Mesenchymal stem cell (in vitro differentiated cells and primary cell): ENCODE results near the gene SH3BP2.
A peak's percentile ranks its signal among the peaks of the same experiment; 100 is the strongest.

Experiments used
- DNase-seq: peaks from one replicate; pipeline ENCODE4 v3.0.0-alpha.2; 2013
- H2AFZ ChIP-seq: one replicate; pipeline ENCODE4 v1.6.1; 2013; ENCODE audit warnings: low read depth, mild to moderate bottlenecking, control low read depth, inconsistent platforms, low read length, moderate library complexity
- H2AK5ac ChIP-seq: 2 replicates; pipeline ENCODE4 v1.6.1; 2013; ENCODE audit warnings: low read length, moderate library complexity, mild to moderate bottlenecking, inconsistent platforms; ENCODE audit not compliant: severe bottlenecking
- H2BK120ac ChIP-seq: one replicate; pipeline ENCODE4 v1.6.1; 2013; ENCODE audit warnings: low read depth, mild to moderate bottlenecking, inconsistent platforms, low read length, moderate library complexity
- H2BK12ac ChIP-seq, 2 experiments: one replicate each; pipeline ENCODE4 v1.6.1; 2013; ENCODE audit warnings: inconsistent platforms in 2 of 2, low read length in 2 of 2, mild to moderate bottlenecking in 2 of 2, moderate library complexity in 2 of 2, control low read depth in 1 of 2
- H2BK15ac ChIP-seq: one replicate; pipeline ENCODE4 v1.6.1; 2013; ENCODE audit warnings: mild to moderate bottlenecking, low read depth, inconsistent platforms; ENCODE audit not compliant: poor library complexity, severe bottlenecking
- H2BK5ac ChIP-seq: 2 replicates; pipeline ENCODE4 v1.6.1; 2013; ENCODE audit warnings: low read depth, mild to moderate bottlenecking, low read length, control low read depth, inconsistent platforms; ENCODE audit not compliant: poor library complexity, severe bottlenecking
- H3K14ac ChIP-seq, 2 experiments: one replicate each; pipeline ENCODE4 v1.6.1; 2013; ENCODE audit warnings: inconsistent platforms in 2 of 2, low read length in 2 of 2, control low read depth in 1 of 2, mild to moderate bottlenecking in 1 of 2, moderate library complexity in 1 of 2
- H3K18ac ChIP-seq, 2 experiments: one replicate each; pipeline ENCODE4 v1.6.1; 2013; ENCODE audit warnings: inconsistent platforms in 2 of 2, low read length in 2 of 2, control low read depth in 1 of 2, low read depth in 1 of 2, mild to moderate bottlenecking in 1 of 2
- H3K23ac ChIP-seq, 2 experiments: one replicate each; pipeline ENCODE4 v1.6.1; 2013; ENCODE audit warnings: inconsistent platforms in 2 of 2, low read length in 2 of 2, mild to moderate bottlenecking in 2 of 2, moderate library complexity in 2 of 2, control low read depth in 1 of 2
- H3K27ac ChIP-seq: 2 replicates; pipeline ENCODE4 v1.5.1; 2013; ENCODE audit warnings: mild to moderate bottlenecking, moderate library complexity, low read length, control low read depth, inconsistent platforms; ENCODE audit not compliant: poor library complexity, severe bottlenecking
- H3K27me3 ChIP-seq, 2 experiments: 2 replicates each; pipeline versions ENCODE4 v1.6.1 to v1.7.0; 2013; ENCODE audit warnings: low read length in 2 of 2, mild to moderate bottlenecking in 2 of 2, moderate library complexity in 2 of 2, control low read depth in 1 of 2, inconsistent platforms in 1 of 2; ENCODE audit not compliant: control insufficient read depth in 1 of 2, insufficient read depth in 1 of 2
- H3K36me3 ChIP-seq, 2 experiments: 2 replicates each; pipeline versions ENCODE4 v1.6.1 to v1.7.0; 2013; ENCODE audit warnings: low read length in 2 of 2, control low read depth in 1 of 2, inconsistent platforms in 1 of 2, low read depth in 1 of 2, mild to moderate bottlenecking in 1 of 2; ENCODE audit not compliant: insufficient read depth in 2 of 2, control insufficient read depth in 1 of 2
- H3K4ac ChIP-seq, 2 experiments: one replicate each; pipeline ENCODE4 v1.6.1; 2013; ENCODE audit warnings: inconsistent platforms in 2 of 2, low read length in 2 of 2, mild to moderate bottlenecking in 2 of 2, moderate library complexity in 2 of 2, control low read depth in 1 of 2, low read depth in 1 of 2
- H3K4me1 ChIP-seq: 2 replicates; pipeline ENCODE4 v1.6.1; 2013; ENCODE audit warnings: low read depth, low read length, control low read depth; ENCODE audit not compliant: control insufficient read depth, insufficient read depth
- H3K4me2 ChIP-seq: 2 replicates; pipeline ENCODE4 v1.6.1; 2013; ENCODE audit warnings: low read length, mild to moderate bottlenecking, inconsistent platforms; ENCODE audit not compliant: poor library complexity, severe bottlenecking
- H3K4me3 ChIP-seq, 2 experiments: 2 replicates each; pipeline versions ENCODE4 v1.5.1 to v1.7.0; 2013; ENCODE audit warnings: low read length in 2 of 2, mild to moderate bottlenecking in 2 of 2, control low read depth in 1 of 2, low read depth in 1 of 2; ENCODE audit not compliant: insufficient read depth in 1 of 2
- H3K79me1 ChIP-seq: replicated peaks from 2 replicates; pipeline ENCODE4 v1.6.1; 2013; ENCODE audit warnings: mild to moderate bottlenecking, control low read depth, low read length, inconsistent platforms; ENCODE audit not compliant: poor library complexity, severe bottlenecking
- H3K9ac ChIP-seq: 2 replicates; pipeline ENCODE4 v1.7.0; 2013; ENCODE audit warnings: mild to moderate bottlenecking, low read length, moderate library complexity
- H3K9me3 ChIP-seq: 2 replicates; pipeline ENCODE4 v1.7.0; 2013; ENCODE audit warnings: mild to moderate bottlenecking, low read length; ENCODE audit not compliant: control insufficient read depth
- H4K8ac ChIP-seq: one replicate; pipeline ENCODE4 v1.6.1; 2013; ENCODE audit warnings: inconsistent platforms, mild to moderate bottlenecking, low read length, moderate library complexity
- H4K91ac ChIP-seq: one replicate; pipeline ENCODE4 v1.6.1; 2013; ENCODE audit warnings: mild to moderate bottlenecking, low read length, inconsistent platforms
- WGBS: methylation state at CpG from one replicate; pipeline ENCODE4 v1.1.7; 2013; ENCODE audit warnings: mixed read lengths; 5-methylcytosine and 5-hydroxymethylcytosine counted together

Gene SH3BP2

DNA sequence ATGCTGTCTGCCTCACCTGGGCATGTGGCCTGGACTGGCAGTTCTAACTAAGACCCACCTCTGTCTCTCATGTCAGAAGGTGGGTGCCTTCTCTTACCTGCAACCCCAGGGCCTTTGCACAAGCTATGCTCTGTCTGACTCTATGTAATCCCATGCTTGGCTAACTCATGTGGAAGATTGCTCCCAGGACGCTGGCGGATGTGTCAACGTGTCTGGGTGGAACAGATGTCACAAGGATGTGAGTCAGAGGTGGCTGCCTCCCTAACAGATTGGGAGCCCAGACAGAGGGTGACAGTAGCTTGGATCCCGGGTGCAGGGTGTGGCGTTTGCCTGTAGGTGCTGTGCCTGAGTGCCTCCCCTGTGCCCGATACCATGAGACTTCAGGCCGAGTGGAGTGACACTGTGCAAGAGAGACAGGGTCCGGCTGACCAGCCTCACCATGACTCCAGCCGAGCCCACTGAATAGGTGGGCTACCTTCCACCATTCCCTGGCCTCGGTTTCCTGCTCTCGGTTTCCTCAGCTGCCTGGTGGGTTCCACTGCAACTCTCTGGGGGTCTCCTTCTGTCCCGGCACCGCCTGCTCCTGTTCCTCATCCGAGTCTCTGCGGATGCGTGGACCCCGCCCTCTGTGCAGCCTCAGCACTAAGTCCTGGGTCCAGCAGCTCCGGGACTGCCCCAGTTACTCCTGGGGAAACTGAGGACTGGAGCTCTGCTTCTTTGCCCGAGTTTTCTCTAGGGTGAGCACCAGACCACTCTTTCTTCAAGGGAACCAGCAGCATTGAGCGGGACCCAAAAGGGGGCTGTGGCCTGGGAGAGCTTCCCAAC, 11.0 kb downstream of the SH3BP2 start:
- Histone ChIP-seq H2BK12ac (peak overlapping the region in 1 of 2 experiments; percentile 64), H4K8ac (no peak overlapping the region), H3K4me2 (no peak overlapping the region), H4K91ac (no peak overlapping the region), H3K27me3 (no peaks in the 10 kb centered on the region), H2BK5ac (no peak overlapping the region), H3K9ac (no peak overlapping the region), H2AFZ (no peak overlapping the region), H3K14ac (no peak overlapping the region), H3K27ac (no peak overlapping the region), H3K4me1 (peaks cover 64% of the 10 kb centered on the region), H3K4ac (no peak overlapping the region), H3K4me3 (no peak overlapping the region), H2BK15ac (no peak overlapping the region), H3K9me3 (no peaks in the 10 kb centered on the region), H3K79me1 (peaks cover 32% of the 10 kb centered on the region), H3K36me3 (peaks cover 0 to 71% of the 10 kb centered on the region in 2 experiments), H3K23ac (no peak overlapping the region), H3K18ac (peak overlapping the region in 1 of 2 experiments; percentile 42), H2AK5ac (no peak overlapping the region), H2BK120ac (no peak overlapping the region)
- 95% methylated on average over 20 of the region's 20 CpGs for whole genome bisulfite sequencing
- peak; percentile 57 for DNase-seq

DNA sequence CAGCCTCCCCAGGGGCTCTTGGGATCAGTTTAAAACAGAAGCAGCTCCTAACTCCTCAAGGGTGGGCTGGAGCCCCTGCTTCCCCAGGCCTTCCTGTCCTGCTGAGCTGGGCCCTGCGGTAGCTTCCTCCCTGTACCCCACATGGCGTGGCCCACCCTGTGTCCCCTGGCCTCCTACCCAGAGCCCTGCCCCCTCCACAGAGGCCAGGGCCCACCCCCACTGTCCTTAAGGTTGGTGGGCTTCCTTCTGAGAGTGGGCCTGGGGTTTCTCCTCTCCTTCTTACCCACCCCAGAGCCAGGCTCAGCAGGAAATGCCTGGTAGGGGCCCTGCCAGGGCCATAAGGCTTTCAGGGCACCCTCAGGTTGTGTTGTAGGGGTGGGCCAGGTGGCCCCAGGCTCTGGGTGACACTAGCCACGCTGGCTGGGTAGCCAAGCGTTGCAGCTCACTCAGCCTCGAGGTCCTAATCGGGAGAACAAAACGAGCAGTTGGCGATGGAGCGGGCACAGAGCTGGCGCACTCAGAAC, 11.6 kb downstream of the SH3BP2 start:
- H2BK15ac ChIP-seq = no peak overlapping the region
- H3K4ac ChIP-seq = no peak overlapping the region
- H3K27ac ChIP-seq = no peak overlapping the region
- peaks cover 0 to 64% of the 10 kb centered on the region in 2 experiments for H3K36me3 ChIP-seq
- no peak overlapping the region for H2BK120ac ChIP-seq
- H3K4me1 ChIP-seq = peaks cover 62% of the 10 kb centered on the region
- H3K4me3 ChIP-seq = no peak overlapping the region
- H3K27me3 ChIP-seq = no peaks in the 10 kb centered on the region
- H3K18ac ChIP-seq = no peak overlapping the region
- H4K8ac ChIP-seq = no peak overlapping the region
- H2BK12ac ChIP-seq = no peak overlapping the region
- no peaks in the 10 kb centered on the region for H3K9me3 ChIP-seq
- H2BK5ac ChIP-seq = no peak overlapping the region
- H2AK5ac ChIP-seq = no peak overlapping the region
- H2AFZ ChIP-seq = no peak overlapping the region
- H3K14ac ChIP-seq = no peak overlapping the region
- H3K23ac ChIP-seq = no peak overlapping the region
- peak overlapping the region; percentile 25 for H4K91ac ChIP-seq
- no peak overlapping the region for H3K4me2 ChIP-seq
- H3K79me1 ChIP-seq = peaks cover 34% of the 10 kb centered on the region
- no peak overlapping the region for H3K9ac ChIP-seq
- no peak for DNase-seq
- 96% methylated on average over 9 of the region's 10 CpGs for WGBS

DNA sequence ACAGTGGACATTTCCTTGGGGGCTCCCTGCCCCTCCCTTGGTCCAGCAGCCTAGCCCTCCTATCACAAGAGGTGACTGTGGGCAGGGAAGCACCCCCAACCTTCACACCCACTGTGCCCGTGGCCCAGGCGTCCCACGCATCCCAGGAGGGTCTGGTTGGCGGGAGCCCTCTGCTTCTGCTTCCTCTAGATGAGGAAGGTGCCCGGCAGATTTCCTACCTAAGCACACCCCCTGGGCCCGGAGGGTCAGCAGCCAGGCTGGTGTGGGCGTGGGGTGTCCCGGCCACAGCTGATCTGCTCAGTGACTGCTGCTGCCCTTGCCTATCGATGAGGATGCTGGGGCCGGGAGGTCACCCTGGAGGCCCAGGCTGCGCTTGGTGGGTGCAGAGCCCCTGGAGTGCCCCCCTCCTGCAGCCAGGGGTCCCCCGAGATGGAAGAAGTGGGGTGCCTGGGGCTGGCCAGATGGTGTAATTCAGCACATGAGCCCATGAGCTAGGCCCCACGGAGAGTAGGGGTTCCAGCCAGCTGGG, 12.2 kb downstream of the SH3BP2 start:
- Histone ChIP-seq H3K4ac (no peak overlapping the region), H3K27ac (no peak overlapping the region)

DNA sequence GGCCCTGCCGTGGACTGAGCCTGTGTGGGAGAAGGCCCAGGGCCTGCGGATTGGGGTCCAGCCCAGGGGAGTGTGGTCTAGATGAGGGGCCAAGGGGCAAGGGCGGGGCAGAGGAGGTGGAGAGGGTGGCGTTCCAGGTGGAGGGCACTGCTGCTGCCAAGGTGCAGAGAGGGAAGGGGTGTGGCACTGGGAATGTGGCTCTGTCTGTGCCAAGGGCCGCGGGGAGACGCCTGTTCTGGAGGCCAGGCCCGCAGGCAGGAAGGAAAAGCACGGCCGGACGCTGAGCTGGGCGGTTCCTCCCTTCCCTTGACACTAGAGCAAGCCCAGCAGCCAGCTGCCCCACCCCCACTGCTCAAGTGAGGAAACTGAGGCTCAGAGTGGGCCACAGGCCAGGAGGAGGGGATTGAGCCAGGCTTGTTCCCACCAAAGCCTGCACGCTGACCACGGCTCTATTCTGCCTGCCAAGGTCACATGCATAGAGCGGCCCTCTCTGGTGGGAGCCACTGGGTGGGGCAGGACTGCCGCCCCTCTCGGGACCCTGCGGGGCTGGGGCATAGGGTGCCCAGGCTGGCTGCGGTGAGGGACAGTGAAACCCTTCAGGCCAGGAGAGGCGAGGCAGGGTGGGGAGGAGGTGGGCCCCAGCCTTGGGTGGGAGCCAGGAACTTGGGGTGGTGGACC, 13.0 kb downstream of the SH3BP2 start:
- peaks cover 0 to 65% of the 10 kb centered on the region in 2 experiments for H3K36me3 ChIP-seq
- H3K9me3 ChIP-seq = no peaks in the 10 kb centered on the region
- H2AK5ac ChIP-seq = no peak overlapping the region
- no peak overlapping the region for H2BK5ac ChIP-seq
- H3K9ac ChIP-seq = peak overlapping the region; percentile 55
- peak overlapping the region; percentile 2 for H4K91ac ChIP-seq
- no peak overlapping the region for H2AFZ ChIP-seq
- H2BK15ac ChIP-seq = no peak overlapping the region
- H4K8ac ChIP-seq = no peak overlapping the region
- DNase-seq = no peak
- H3K4ac ChIP-seq = no peak overlapping the region
- no peak overlapping the region for H3K4me3 ChIP-seq
- WGBS = 93% methylated on average over 18 of the region's 20 CpGs
- no peak overlapping the region for H3K4me2 ChIP-seq
- H2BK12ac ChIP-seq = no peak overlapping the region
- peaks cover 62% of the 10 kb centered on the region for H3K4me1 ChIP-seq
- peaks cover 39% of the 10 kb centered on the region for H3K79me1 ChIP-seq
- H3K18ac ChIP-seq = no peak overlapping the region
- no peak overlapping the region for H3K23ac ChIP-seq
- H3K14ac ChIP-seq = no peak overlapping the region
- no peak overlapping the region for H3K27ac ChIP-seq
- H2BK120ac ChIP-seq = no peak overlapping the region
- H3K27me3 ChIP-seq = no peaks in the 10 kb centered on the region

More for the DNA sequence above, 12.2 kb downstream of the SH3BP2 start:
- Histone ChIP-seq H3K79me1 (peaks cover 34% of the 10 kb centered on the region), H3K4me2 (no peak overlapping the region), H3K36me3 (peaks cover 0 to 62% of the 10 kb centered on the region in 2 experiments), H2BK120ac (no peak overlapping the region), H2AK5ac (peak overlapping the region; percentile 14), H4K8ac (no peak overlapping the region), H3K18ac (peak overlapping the region; percentile 8 to 29), H2AFZ (no peak overlapping the region), H2BK12ac (peak overlapping the region in 1 of 2 experiments; percentile 7), H3K23ac (no peak overlapping the region), H4K91ac (peak overlapping the region; percentile 25), H2BK5ac (no peak overlapping the region), H2BK15ac (no peak overlapping the region), H3K4me3 (no peak overlapping the region), H3K27me3 (no peaks in the 10 kb centered on the region), H3K9me3 (no peaks in the 10 kb centered on the region), H3K4me1 (peaks cover 62% of the 10 kb centered on the region), H3K14ac (no peak overlapping the region), H3K9ac (peak overlapping the region; percentile 55)
- WGBS = 95% methylated on average over 13 of the region's 13 CpGs
- DNase-seq = no peak
